WTC11 (cell line): ENCODE data around the gene SYNJ2. TPM values are rescaled to one million over a fixed set of nuclear protein-coding genes. Genes with fewer than 3 reads are reported as not detected.

Experiments
- ATAC-seq: fragments of 200-7000 bp; cut with Tn5 transposase; 2 replicates; pipeline ENCODE4 v1.10.0; 2021; ENCODE audit warnings: mild to moderate bottlenecking, moderate library complexity
- CTCF ChIA-PET: fragments of 300-600 bp; sonication (Branson Sonifier 250); formaldehyde crosslinking; loops from one replicate; lab custom pipeline; 2021; ENCODE audit warnings: antibody characterized with exemption; lab: Charles Lee
- POLR2A ChIA-PET: fragments of 350-600 bp; sonication (Branson Sonifier 250); formaldehyde crosslinking; loops from one replicate; lab custom pipeline; 2021; ENCODE audit warnings: antibody characterized with exemption; lab: Charles Lee
- DNase-seq: peaks from one replicate; pipeline ENCODE4 v3.0.0; 2021; ENCODE audit warnings: low spot score
- H3K27ac Mint-ChIP-seq: 2 replicates; pipeline ENCODE4 v1.8.0; 2021; ENCODE audit warnings: mixed read lengths
- H3K27me3 Mint-ChIP-seq: 2 replicates; pipeline ENCODE4 v1.8.0; 2021; ENCODE audit warnings: low read depth, mild to moderate bottlenecking, moderate library complexity, mixed read lengths
- H3K36me3 Mint-ChIP-seq: 2 replicates; pipeline ENCODE4 v1.8.0; 2021; ENCODE audit warnings: mixed read lengths
- H3K4me1 Mint-ChIP-seq: 2 replicates; pipeline ENCODE4 v1.8.0; 2022; ENCODE audit warnings: mixed read lengths
- H3K4me3 Mint-ChIP-seq: 2 replicates; pipeline ENCODE4 v1.8.0; 2021; ENCODE audit warnings: mild to moderate bottlenecking, moderate library complexity, mixed read lengths
- H3K9me3 Mint-ChIP-seq: 2 replicates; pipeline ENCODE4 v1.8.0; 2021; ENCODE audit warnings: mixed read lengths
- ATF6 ChIP-seq: sonication (generic); formaldehyde crosslinking; IDR thresholded peaks from 2 replicates; pipeline ENCODE4 v1.8.1; 2023; ENCODE audit warnings: mild to moderate bottlenecking, missing genetic modification reagents
- CDX4 ChIP-seq: fragments of 250-450 bp; sonication (Bioruptor Pico); IDR thresholded peaks from 2 replicates; pipeline ENCODE4 v1.9.0; 2021; ENCODE audit warnings: moderate library complexity, mild to moderate bottlenecking, inconsistent platforms, borderline replicate concordance
- CREB1 ChIP-seq: sonication (generic); formaldehyde crosslinking; IDR thresholded peaks from 2 replicates; pipeline ENCODE4 v1.8.0; 2023; ENCODE audit warnings: mild to moderate bottlenecking, missing genetic modification reagents
- CREM ChIP-seq: sonication (generic); formaldehyde crosslinking; IDR thresholded peaks from 2 replicates; pipeline ENCODE4 v1.8.1; 2022; ENCODE audit warnings: mild to moderate bottlenecking, missing genetic modification reagents, moderate library complexity
- CTCF ChIP-seq: fragments of 200-600 bp; IDR thresholded peaks from 2 replicates; pipeline ENCODE4 v1.8.0; 2022; ENCODE audit warnings: antibody characterized with exemption
- EMX1 ChIP-seq: fragments of 250-450 bp; sonication (Bioruptor Pico); IDR thresholded peaks from 2 replicates; pipeline ENCODE4 v1.8.0; 2021; ENCODE audit warnings: mild to moderate bottlenecking
- ETV6 ChIP-seq: sonication (generic); formaldehyde crosslinking; IDR thresholded peaks from 2 replicates; pipeline ENCODE4 v1.8.1; 2022; ENCODE audit warnings: mild to moderate bottlenecking, missing genetic modification reagents
- GABPB1 ChIP-seq: sonication (generic); formaldehyde crosslinking; IDR thresholded peaks from 2 replicates; pipeline ENCODE4 v1.8.1; 2023; ENCODE audit warnings: mild to moderate bottlenecking, missing genetic modification reagents
- IRF2 ChIP-seq: sonication (generic); formaldehyde crosslinking; IDR thresholded peaks from 2 replicates; pipeline ENCODE4 v1.8.0; 2022; ENCODE audit warnings: low read depth, missing genetic modification reagents, borderline replicate concordance
- JUN ChIP-seq: sonication (generic); formaldehyde crosslinking; IDR thresholded peaks from 2 replicates; pipeline ENCODE4 v1.8.0; 2023; ENCODE audit warnings: mild to moderate bottlenecking, missing genetic modification reagents
- MAX ChIP-seq: sonication (generic); formaldehyde crosslinking; IDR thresholded peaks from 2 replicates; pipeline ENCODE4 v1.8.0; 2022; ENCODE audit warnings: mild to moderate bottlenecking, missing genetic modification reagents
- NFYB ChIP-seq: sonication (generic); formaldehyde crosslinking; conservative IDR thresholded peaks from 2 replicates; pipeline ENCODE4 v1.8.0; 2022; ENCODE audit warnings: low read depth, missing genetic modification reagents
- NR2C2 ChIP-seq: sonication (generic); formaldehyde crosslinking; IDR thresholded peaks from 2 replicates; pipeline ENCODE4 v1.8.0; 2022; ENCODE audit warnings: mild to moderate bottlenecking, missing genetic modification reagents
- RELA ChIP-seq: sonication (generic); formaldehyde crosslinking; IDR thresholded peaks from 2 replicates; pipeline ENCODE4 v1.8.1; 2022; ENCODE audit warnings: missing genetic modification reagents, mild to moderate bottlenecking, borderline replicate concordance
- SMAD4 ChIP-seq: sonication (generic); formaldehyde crosslinking; IDR thresholded peaks from 2 replicates; pipeline ENCODE4 v1.8.0; 2022; ENCODE audit warnings: mild to moderate bottlenecking, missing genetic modification reagents
- TEAD1 ChIP-seq: sonication (generic); formaldehyde crosslinking; IDR thresholded peaks from 2 replicates; pipeline ENCODE4 v1.8.0; 2022; ENCODE audit warnings: mild to moderate bottlenecking, missing genetic modification reagents
- TP53 ChIP-seq: sonication (generic); formaldehyde crosslinking; IDR thresholded peaks from 2 replicates; pipeline ENCODE4 v1.8.1; 2023; ENCODE audit warnings: mild to moderate bottlenecking, missing genetic modification reagents
- ZNF396 ChIP-seq: fragments of 250-450 bp; sonication (Bioruptor Pico); IDR thresholded peaks from 2 replicates; pipeline ENCODE4 v1.8.0; 2021; ENCODE audit warnings: mild to moderate bottlenecking, moderate library complexity, borderline replicate concordance
- total RNA-seq: library from RNA; stranded (reverse); gene quantifications from 3 replicates; pipeline ENCODE4 v1.2.3, GENCODE V29; 2021

The SYNJ2 gene
- total RNA-seq, 1 experiment from 2014 or later, result 15.3 TPM

- TF ChIP-seq CREB1 (CRISPR knock-in tag) (no peak), ATF6 (CRISPR knock-in tag) (no peak), JUN (no peak)
Measured at GRCh38 chr6:158042245-158042798, 60.7 kb downstream of the SYNJ2 start (continued).

- ChIA-PET POLR2A (interaction anchor here (0.9 kb wide), 1 partner anchor 43 kb away, joined by 4 read pairs; no protein-coding TSS in a partner anchor), CTCF (interaction anchor here (2.9 kb wide), 1 partner anchor 17 kb away, joined by 13 read pairs; no protein-coding TSS in a partner anchor)
- Mint-ChIP-seq H3K4me3 (no peak overlapping the region), H3K4me1 (peaks cover 16% of the 10 kb centered on the region), H3K27ac (peak overlapping the region; percentile 56), H3K9me3 (no peaks in the 10 kb centered on the region), H3K36me3 (peaks cover 4% of the 10 kb centered on the region), H3K27me3 (no peaks in the 10 kb centered on the region; the same call in 1 of the 2 replicates)
- DNase-seq, result no peak
- ATAC-seq, result no peak
- TF ChIP-seq ZNF396 (no peak), NR2C2 (CRISPR knock-in tag) (no peak), EMX1 (no peak), IRF2 (CRISPR knock-in tag) (no peak)
Measured at GRCh38 chr6:158043008-158043407, 61.3 kb downstream of the SYNJ2 start.

GRCh38 chr6:158043586-158044524, 62.2 kb downstream of the SYNJ2 start:
- H3K27me3 Mint-ChIP-seq, result no peaks in the 10 kb centered on the region; the same call in 1 of the 2 replicates
- H3K27ac Mint-ChIP-seq, result peak overlapping the region; percentile 76
- H3K4me1 Mint-ChIP-seq, result peaks cover 13% of the 10 kb centered on the region
- no peak overlapping the region for H3K4me3 Mint-ChIP-seq
- DNase-seq (no peak), ATAC-seq (no peak)
- ChIA-PET CTCF (interaction anchor here (0.6 kb wide), 1 partner anchor 28 kb away, joined by 3 read pairs; no protein-coding TSS in a partner anchor), POLR2A (no interaction called here)
- no peaks in the 10 kb centered on the region for H3K9me3 Mint-ChIP-seq
- TF ChIP-seq NFYB (CRISPR knock-in tag), result no peak
- TF ChIP-seq SMAD4 (CRISPR knock-in tag), result no peak
- H3K36me3 Mint-ChIP-seq, result peaks cover 4% of the 10 kb centered on the region

- H3K9me3 Mint-ChIP-seq, result no peaks in the 10 kb centered on the region
- no peak for DNase-seq
- no peak overlapping the region for H3K4me3 Mint-ChIP-seq
- H3K36me3 Mint-ChIP-seq, result peaks cover 4% of the 10 kb centered on the region
- no peak overlapping the region for H3K27ac Mint-ChIP-seq
- ChIA-PET CTCF (interaction anchor here (0.6 kb wide), 1 partner anchor 27 kb away, joined by 3 read pairs; no protein-coding TSS in a partner anchor), POLR2A (no interaction called here)
- no peaks in the 10 kb centered on the region; the same call in 1 of the 2 replicates for H3K27me3 Mint-ChIP-seq
- ATAC-seq, result no peak
- H3K4me1 Mint-ChIP-seq, result peaks cover 11% of the 10 kb centered on the region
- TF ChIP-seq ETV6 (CRISPR knock-in tag) (no peak), MAX (no peak), TEAD1 (CRISPR knock-in tag) (no peak), CDX4 (CRISPR knock-in tag) (no peak), RELA (no peak), CREM (CRISPR knock-in tag) (no peak), GABPB1 (no peak), TP53 (CRISPR knock-in tag) (no peak), CTCF (no peak), ATF6 (CRISPR knock-in tag) (no peak)
Measured at GRCh38 chr6:158044525-158044888, 62.8 kb downstream of the SYNJ2 start.
